Measurements from ENCODE around the gene LRRC75A.
A peak's percentile ranks its signal among the peaks of the same experiment; 100 is the strongest.
"Not testable (repeated sequence)": the region's sequence is repeated elsewhere in the genome, so short reads cannot be mapped to it uniquely, and the experiment has no call there.

Gene LRRC75A

GRCh38 chr17:16491703-16492612 is at the start of gene LRRC75A:
TSS of gene LRRC75A (minus strand) at chr17:16492193. CDS start at chr17:16491990, 203 bp downstream.
- peak; percentile 73 for DNase-seq

- DNase-seq = no peak
Observed at GRCh38 chr17:16537130-16537458, 45.1 kb upstream of the LRRC75A start.

- DNase-seq = no peak
Observed at GRCh38 chr17:16534236-16534635, 42.2 kb upstream of the LRRC75A start.

GRCh38 chr17:16529906-16530305 is 37.9 kb upstream of the LRRC75A start:
- DNase-seq = no peak

GRCh38 chr17:16527298-16527697 is 35.3 kb upstream of the LRRC75A start:
- no peak for DNase-seq

- DNase-seq = not testable (repeated sequence)
Observed at GRCh38 chr17:16525556-16525955, 33.6 kb upstream of the LRRC75A start.

GRCh38 chr17:16521070-16521727 is 29.2 kb upstream of the LRRC75A start:
- peak; percentile 78 for DNase-seq

GRCh38 chr17:16519021-16519420 is 27.0 kb upstream of the LRRC75A start:
- no peak for DNase-seq

GRCh38 chr17:16517477-16517876 is 25.5 kb upstream of the LRRC75A start:
- DNase-seq = no peak

- no peak for DNase-seq
Observed at GRCh38 chr17:16516594-16517051, 24.6 kb upstream of the LRRC75A start.

- DNase-seq = no peak
Observed at GRCh38 chr17:16515933-16516332, 23.9 kb upstream of the LRRC75A start.

- DNase-seq = no peak
Observed at GRCh38 chr17:16513873-16514272, 21.9 kb upstream of the LRRC75A start.

GRCh38 chr17:16512011-16512410 is 20.0 kb upstream of the LRRC75A start:
- DNase-seq = no peak

GRCh38 chr17:16511593-16511992 is 19.6 kb upstream of the LRRC75A start:
- no peak for DNase-seq

- DNase-seq = no peak
Observed at GRCh38 chr17:16507918-16508533, 16.0 kb upstream of the LRRC75A start.

- no peak for DNase-seq
Observed at GRCh38 chr17:16506188-16506587, 14.2 kb upstream of the LRRC75A start.

- DNase-seq = no peak
Observed at GRCh38 chr17:16504984-16505383, 13.0 kb upstream of the LRRC75A start.

GRCh38 chr17:16496820-16497489 is 5.0 kb upstream of the LRRC75A start:
- DNase-seq = no peak

GRCh38 chr17:16495980-16496819 is 4.2 kb upstream of the LRRC75A start:
- no peak for DNase-seq

GRCh38 chr17:16495561-16495960 is 3.6 kb upstream of the LRRC75A start:
- no peak for DNase-seq

- DNase-seq = no peak
Observed at GRCh38 chr17:16494059-16494458, 2.1 kb upstream of the LRRC75A start.

- DNase-seq = no peak
Observed at GRCh38 chr17:16493531-16494046, 1.6 kb upstream of the LRRC75A start.
